HepG2 (cell line): Measurements from ENCODE around the gene AGFG1. TPM values are rescaled to one million over a fixed set of nuclear protein-coding genes. Genes with fewer than 3 reads are reported as not detected.

Experiments
- ATAC-seq: fragments of 200-7000 bp; cut with Tn5 transposase; 3 replicates; pipeline ENCODE4 v1.9.1; 2020; ENCODE audit warnings: mild to moderate bottlenecking, moderate library complexity
- BruUV-seq: library from RNA; stranded (reverse); fragments of 400-500 nt; replicated peaks from 2 replicates; lab custom pipeline; 2021; lab: Mats Ljungman, UMichigan
- CTCF ChIA-PET: fragments of 300-600 bp; formaldehyde crosslinking; extraction: SDS; loops from one replicate; lab custom pipeline; 2021; ENCODE audit warnings: low total read pairs, inconsistent platforms, low intra/inter-chr PET ratio; lab: Yijun Ruan, JAX
- POLR2A ChIA-PET: fragments of 350-600 bp; sonication (Branson Sonifier 250); formaldehyde crosslinking; loops from one replicate; lab custom pipeline; 2020; ENCODE audit warnings: antibody characterized with exemption, inconsistent platforms; lab: Yijun Ruan, JAX
- DNase-seq: peaks from one replicate; pipeline ENCODE4 v3.0.0-alpha.2; 2015; ENCODE audit warnings: low spot score
- FAIRE-seq: peaks from 3 replicates; lab custom pipeline; 2011; peaks lifted over from hg19 to GRCh38; lab: Jason Lieb, UNC
- H2AFZ ChIP-seq: one replicate; pipeline ENCODE4 v1.6.1; 2011; ENCODE audit warnings: low read length, inconsistent platforms
- H3K27ac ChIP-seq: fragments of 300-600 bp; 3 replicates; pipeline ENCODE4 v1.8.0; 2011; ENCODE audit warnings: mixed run types, mild to moderate bottlenecking, mixed read lengths, low read length, inconsistent platforms; ENCODE audit not compliant: insufficient read depth; ENCODE audit errors: extremely low read length
- H3K27me3 ChIP-seq, 2 experiments: fragments of 200-600 bp in 1 of 2; 2 replicates in 1 of 2; 3 replicates in 1 of 2; pipeline versions ENCODE4 v1.6.0 to v1.8.0; 2011; ENCODE audit warnings: low read length in 2 of 2, mild to moderate bottlenecking in 2 of 2, moderate library complexity in 2 of 2, inconsistent platforms in 1 of 2; ENCODE audit not compliant: insufficient read depth in 2 of 2, control insufficient read depth in 1 of 2
- H3K36me3 ChIP-seq, 2 experiments: fragments of 200-600 bp in 1 of 2; replicated peaks in 1 of 2; 2 replicates in 1 of 2; 3 replicates in 1 of 2; pipeline versions ENCODE4 v1.5.1 to v1.8.0; 2011; ENCODE audit warnings: low read length in 2 of 2, inconsistent platforms in 1 of 2; ENCODE audit not compliant: insufficient read depth in 2 of 2, control insufficient read depth in 1 of 2
- H3K4me1 ChIP-seq: 2 replicates; pipeline ENCODE4 v1.5.1; 2012; ENCODE audit warnings: low read length, inconsistent platforms; ENCODE audit not compliant: insufficient read depth
- H3K4me2 ChIP-seq: 2 replicates; pipeline ENCODE4 v1.6.0; 2011; ENCODE audit warnings: low read depth, low read length, inconsistent platforms
- H3K4me3 ChIP-seq, 3 experiments: fragments of 200-600 bp in 1 of 3; sonication (generic), shearing (Covaris generic) in 1 of 3; replicated peaks in 1 of 3; 2 replicates each; pipeline ENCODE4 v1.5.1; 2011 to 2016; ENCODE audit warnings: low read length in 3 of 3, inconsistent platforms in 2 of 3, low read depth in 2 of 3, mild to moderate bottlenecking in 2 of 3, control low read depth in 1 of 3, mixed read lengths in 1 of 3; ENCODE audit not compliant: insufficient read depth in 1 of 3
- H3K79me2 ChIP-seq: one replicate; pipeline ENCODE4 v1.6.1; 2011; ENCODE audit warnings: low read length, inconsistent platforms; ENCODE audit not compliant: insufficient read depth
- H3K9ac ChIP-seq: 2 replicates; pipeline ENCODE4 v1.6.0; 2011; ENCODE audit warnings: mild to moderate bottlenecking, low read depth, low read length, inconsistent platforms; ENCODE audit not compliant: insufficient read depth
- H3K9me3 ChIP-seq: 2 replicates; pipeline ENCODE4 v1.5.1; 2012; ENCODE audit warnings: mild to moderate bottlenecking, low read length
- H4K20me1 ChIP-seq: 2 replicates; pipeline ENCODE4 v1.6.0; 2011; ENCODE audit warnings: inconsistent platforms, mild to moderate bottlenecking, low read length, moderate library complexity; ENCODE audit not compliant: insufficient read depth
- ASH2L ChIP-seq: fragments of 300-600, 200-600 bp; sonication (generic); IDR thresholded peaks from 2 replicates; pipeline ENCODE4 v1.7.0; 2017; ENCODE audit warnings: low read depth, mild to moderate bottlenecking, moderate library complexity, mixed read lengths, low read length; ENCODE audit not compliant: insufficient read length
- HMG20B ChIP-seq: conservative IDR thresholded peaks from 2 replicates; pipeline ENCODE4 v1.6.1; 2016; ENCODE audit warnings: missing genetic modification reagents, missing compliant biosample characterization
- JUN ChIP-seq: sonication (generic); formaldehyde crosslinking; IDR thresholded peaks from 2 replicates; pipeline ENCODE4 v1.4.0; 2020; ENCODE audit warnings: mild to moderate bottlenecking, missing genetic modification reagents
- KAT2B ChIP-seq: fragments of 150-350 bp; IDR thresholded peaks from 2 replicates; pipeline ENCODE4 v1.6.1; 2014; ENCODE audit warnings: low read depth, low read length, borderline replicate concordance
- MYPOP ChIP-seq: sonication (generic); formaldehyde crosslinking; IDR thresholded peaks from 2 replicates; pipeline ENCODE4 v1.8.1; 2023; ENCODE audit warnings: mild to moderate bottlenecking, moderate library complexity, missing genetic modification reagents
- NFE2L2 ChIP-seq: fragments of 150-350 bp; IDR thresholded peaks from 2 replicates; pipeline ENCODE4 v1.6.1; 2014; ENCODE audit warnings: low read length
- PHB2 ChIP-seq: fragments of 450-650 bp; IDR thresholded peaks from 2 replicates; pipeline ENCODE4 v1.6.1; 2018; ENCODE audit not compliant: partially characterized antibody
- POGZ ChIP-seq: sonication (generic); formaldehyde crosslinking; IDR thresholded peaks from 2 replicates; pipeline ENCODE4 v1.4.0; 2020; ENCODE audit warnings: mild to moderate bottlenecking, missing genetic modification reagents
- SOX13 ChIP-seq, 3 experiments: fragments of 450-650 bp in 1 of 3; sonication (generic) in 1 of 3; formaldehyde crosslinking in 1 of 3; IDR thresholded peaks in 2 of 3; conservative IDR thresholded peaks in 1 of 3; 2 replicates each; pipeline versions ENCODE4 v1.5.0 to v1.6.1; 2016 to 2020; ENCODE audit warnings: antibody characterized with exemption in 1 of 3, mild to moderate bottlenecking in 1 of 3, missing compliant biosample characterization in 1 of 3, missing genetic modification reagents in 1 of 3, moderate library complexity in 1 of 3
- TARDBP ChIP-seq: sonication (generic); formaldehyde crosslinking; IDR thresholded peaks from 2 replicates; pipeline ENCODE4 v1.8.0; 2022; ENCODE audit warnings: mild to moderate bottlenecking, missing genetic modification reagents
- YEATS2 ChIP-seq: sonication (generic); formaldehyde crosslinking; IDR thresholded peaks from 2 replicates; pipeline ENCODE4 v1.4.0; 2020; ENCODE audit warnings: missing genetic modification reagents, borderline replicate concordance
- ZNF530 ChIP-seq: sonication (generic); formaldehyde crosslinking; IDR thresholded peaks from 2 replicates; pipeline ENCODE4 v1.5.0; 2020; ENCODE audit warnings: low read depth, mild to moderate bottlenecking, missing genetic modification reagents
- ZNF562 ChIP-seq: sonication (generic); formaldehyde crosslinking; IDR thresholded peaks from 2 replicates; pipeline ENCODE4 v1.8.0; 2022; ENCODE audit warnings: missing genetic modification reagents, borderline replicate concordance
- ZNF563 ChIP-seq: sonication (generic); formaldehyde crosslinking; IDR thresholded peaks from 2 replicates; pipeline ENCODE4 v1.8.0; 2022; ENCODE audit warnings: mild to moderate bottlenecking, moderate library complexity, missing genetic modification reagents
- ZSCAN12 ChIP-seq: sonication (generic); formaldehyde crosslinking; IDR thresholded peaks from 2 replicates; pipeline ENCODE4 v1.9.0; 2021; ENCODE audit warnings: mild to moderate bottlenecking, missing genetic modification reagents
- ZSCAN30 ChIP-seq: sonication (generic); formaldehyde crosslinking; IDR thresholded peaks from 2 replicates; pipeline ENCODE4 v1.5.0; 2020; ENCODE audit warnings: mild to moderate bottlenecking, missing genetic modification reagents
- WGBS: methylation state at CpG from one replicate; pipeline ENCODE4 v1.1.6; 2017; ENCODE audit warnings: low lambda C conversion rate; 5-methylcytosine and 5-hydroxymethylcytosine counted together
- in situ Hi-C: cut with HindIII; loops from 2 replicates; pipeline ENCODE4 v1.10.0; 2017; ENCODE audit warnings: low pct_unique_long_range_greater_than_20kb; ENCODE audit not compliant: extremely low pct_ligation_motif_present
- intact Hi-C: fragments of 100-400 bp; cut with micrococcal nuclease; formaldehyde crosslinking; loops from one replicate; pipeline ENCODE4 v1.10.0; 2022; ENCODE audit not compliant: unreplicated experiment
- polyA plus RNA-seq, 8 experiments: library from polyadenylated mRNA; depleted of rRNA in 3 of 8; stranded (reverse) in 7 of 8; unstranded in 1 of 8; fragments of >200 nt; fragmentation: Illumina TruSeq in 4 of 8; extraction: Trizol in 4 of 8; gene quantifications; 2 replicates each; pipeline versions ENCODE4 v1.2.1 to v1.2.3, GENCODE V29; 2011 to 2016; ENCODE audit warnings: low read depth in 4 of 8, missing spikeins in 1 of 8, mixed read lengths in 1 of 8; ENCODE audit not compliant: insufficient read depth in 1 of 8
- total RNA-seq, 5 experiments: library from RNA; depleted of rRNA; stranded (reverse); fragments of >200 nt; fragmentation: Illumina TruSeq; extraction: Trizol; gene quantifications; 2 replicates each; pipeline ENCODE4 v1.2.3, GENCODE V29; 2016; ENCODE audit warnings: low read depth in 1 of 5
- TF ChIP-seq, protein P1 (sequence below): sonication (generic); formaldehyde crosslinking; IDR thresholded peaks from 2 replicates; pipeline ENCODE4 v1.4.0; 2020; ENCODE audit warnings: missing genetic modification reagents

AGFG1 gene
- total and polyA plus RNA-seq, 2 of the 13 experiments (the other 11 are each of a cell fraction or from before 2014, with no cell fraction given) = 145 to 168 TPM

- Histone ChIP-seq H3K4me3 (peak overlapping the region in 1 of 3 experiments; percentile 17; a peak in 1 of 6 replicates), H3K4me1 (peaks cover 84% of the 10 kb centered on the region), H2AFZ (peak overlapping the region; percentile 36), H3K4me2 (peak overlapping the region; percentile 73), H3K27ac (peak overlapping the region; percentile 90), H3K79me2 (no peaks in the 10 kb centered on the region), H3K9me3 (no peaks in the 10 kb centered on the region), H4K20me1 (no peaks in the 10 kb centered on the region), H3K36me3 (no peaks in the 10 kb centered on the region), H3K9ac (peak overlapping the region; percentile 67), H3K27me3 (no peaks in the 10 kb centered on the region)
- TSS peak; percentile 96 for BruUV-seq
- in situ Hi-C loops = no loop called here
- peak; percentile 93 for ATAC-seq
- ChIA-PET CTCF (no interaction called here), POLR2A (interaction anchor here (0.6 to 2.0 kb wide), 8 partner anchors 8 to 315 kb away, joined by 3 to 15 read pairs (median 4); no protein-coding TSS in a partner anchor)
- intact Hi-C loops = loop anchor here (1.0 to 5.0 kb wide), 5 partner anchors 15 to 366 kb away; partner anchors contain the start of gene AGFG1
- WGBS = 19% methylated on average over 5 of the region's 5 CpGs
- DNase-seq = peak; percentile 99
- peak; percentile 94 for FAIRE-seq
- TF ChIP-seq SOX13 (IDR thresholded peaks at IDR 0.05) (peak; percentile 87), SOX13 (CRISPR knock-in tag; conservative IDR thresholded peaks at IDR 0.05 in 1 of 2, IDR thresholded peaks at IDR 0.05 in 1 of 2) (peak in 1 of 2 experiments; percentile 94; a peak in 2 of 4 replicates), ZNF562 (0 out of 2 replicates have a peak, but pooled peaks have one; percentile 57), ZSCAN30 (no peak), JUN (CRISPR knock-in tag) (peak; percentile 90), ASH2L (peak; percentile 74), ZSCAN12 (CRISPR knock-in tag) (0 out of 2 replicates have a peak, but pooled peaks have one; percentile 28), ZNF563 (CRISPR knock-in tag) (no peak), TARDBP (CRISPR knock-in tag) (peak; percentile 73), PHB2 (no peak), YEATS2 (CRISPR knock-in tag) (peak; percentile 84; the same call in 1 of the 2 replicates), ZNF530 (CRISPR knock-in tag) (no peak), KAT2B (no peak), NFE2L2 (peak; percentile 78; the same call in 1 of the 2 replicates), MYPOP (CRISPR knock-in tag) (peak; percentile 68; the same call in 1 of the 2 replicates), HMG20B (peak; percentile 94), POGZ (peak; percentile 93)
- TF ChIP-seq, protein P1, sequence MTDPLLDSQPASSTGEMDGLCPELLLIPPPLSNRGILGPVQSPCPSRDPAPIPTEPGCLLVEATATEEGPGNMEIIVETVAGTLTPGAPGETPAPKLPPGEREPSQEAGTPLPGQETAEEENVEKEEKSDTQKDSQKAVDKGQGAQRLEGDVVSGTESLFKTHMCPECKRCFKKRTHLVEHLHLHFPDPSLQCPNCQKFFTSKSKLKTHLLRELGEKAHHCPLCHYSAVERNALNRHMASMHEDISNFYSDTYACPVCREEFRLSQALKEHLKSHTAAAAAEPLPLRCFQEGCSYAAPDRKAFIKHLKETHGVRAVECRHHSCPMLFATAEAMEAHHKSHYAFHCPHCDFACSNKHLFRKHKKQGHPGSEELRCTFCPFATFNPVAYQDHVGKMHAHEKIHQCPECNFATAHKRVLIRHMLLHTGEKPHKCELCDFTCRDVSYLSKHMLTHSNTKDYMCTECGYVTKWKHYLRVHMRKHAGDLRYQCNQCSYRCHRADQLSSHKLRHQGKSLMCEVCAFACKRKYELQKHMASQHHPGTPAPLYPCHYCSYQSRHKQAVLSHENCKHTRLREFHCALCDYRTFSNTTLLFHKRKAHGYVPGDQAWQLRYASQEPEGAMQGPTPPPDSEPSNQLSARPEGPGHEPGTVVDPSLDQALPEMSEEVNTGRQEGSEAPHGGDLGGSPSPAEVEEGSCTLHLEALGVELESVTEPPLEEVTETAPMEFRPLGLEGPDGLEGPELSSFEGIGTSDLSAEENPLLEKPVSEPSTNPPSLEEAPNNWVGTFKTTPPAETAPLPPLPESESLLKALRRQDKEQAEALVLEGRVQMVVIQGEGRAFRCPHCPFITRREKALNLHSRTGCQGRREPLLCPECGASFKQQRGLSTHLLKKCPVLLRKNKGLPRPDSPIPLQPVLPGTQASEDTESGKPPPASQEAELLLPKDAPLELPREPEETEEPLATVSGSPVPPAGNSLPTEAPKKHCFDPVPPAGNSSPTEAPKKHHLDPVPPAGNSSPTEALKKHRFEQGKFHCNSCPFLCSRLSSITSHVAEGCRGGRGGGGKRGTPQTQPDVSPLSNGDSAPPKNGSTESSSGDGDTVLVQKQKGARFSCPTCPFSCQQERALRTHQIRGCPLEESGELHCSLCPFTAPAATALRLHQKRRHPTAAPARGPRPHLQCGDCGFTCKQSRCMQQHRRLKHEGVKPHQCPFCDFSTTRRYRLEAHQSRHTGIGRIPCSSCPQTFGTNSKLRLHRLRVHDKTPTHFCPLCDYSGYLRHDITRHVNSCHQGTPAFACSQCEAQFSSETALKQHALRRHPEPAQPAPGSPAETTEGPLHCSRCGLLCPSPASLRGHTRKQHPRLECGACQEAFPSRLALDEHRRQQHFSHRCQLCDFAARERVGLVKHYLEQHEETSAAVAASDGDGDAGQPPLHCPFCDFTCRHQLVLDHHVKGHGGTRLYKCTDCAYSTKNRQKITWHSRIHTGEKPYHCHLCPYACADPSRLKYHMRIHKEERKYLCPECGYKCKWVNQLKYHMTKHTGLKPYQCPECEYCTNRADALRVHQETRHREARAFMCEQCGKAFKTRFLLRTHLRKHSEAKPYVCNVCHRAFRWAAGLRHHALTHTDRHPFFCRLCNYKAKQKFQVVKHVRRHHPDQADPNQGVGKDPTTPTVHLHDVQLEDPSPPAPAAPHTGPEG (CRISPR knock-in tag) = peak; percentile 48; the same call in 1 of the 2 replicates
Observed at GRCh38 chr2:227450926-227451654, 20.9 kb upstream of the AGFG1 start.
